GM12878 (cell line): ENCODE measurements around the gene HSPA12A.

Source experiments
- CTCF ChIP-seq, 3 experiments: IDR thresholded peaks in 2 of 3; conservative IDR thresholded peaks in 1 of 3; 2 replicates each; pipeline ENCODE4 v1.5.1; 2011; ENCODE audit warnings: low read depth in 3 of 3, low read length in 3 of 3, mild to moderate bottlenecking in 3 of 3, control low read depth in 2 of 3, moderate library complexity in 2 of 3, inconsistent platforms in 1 of 3, mixed read lengths in 1 of 3; ENCODE audit not compliant: control insufficient read depth in 2 of 3, insufficient read depth in 1 of 3; ENCODE audit errors: extremely low read depth in 1 of 3
- IRF5 ChIP-seq: fragments of 450-650 bp; IDR thresholded peaks from 2 replicates; pipeline ENCODE4 v1.6.1; 2017; ENCODE audit warnings: borderline replicate concordance
- NR2F1 ChIP-seq: fragments of 450-650 bp; conservative IDR thresholded peaks from 2 replicates; pipeline ENCODE4 v1.6.1; 2017; ENCODE audit warnings: mild to moderate bottlenecking
- POLR2AphosphoS5 ChIP-seq: IDR thresholded peaks from 2 replicates; pipeline ENCODE4 v1.6.1; 2011; ENCODE audit warnings: mild to moderate bottlenecking, low read length, inconsistent platforms
- TARDBP ChIP-seq: IDR thresholded peaks from 2 replicates; pipeline ENCODE4 v1.6.1; 2016; ENCODE audit warnings: borderline replicate concordance
- ZBTB11 ChIP-seq: fragments of 450-650 bp; formaldehyde crosslinking; IDR thresholded peaks from 2 replicates; pipeline ENCODE4 v1.5.0; 2022; ENCODE audit warnings: mild to moderate bottlenecking, missing genetic modification characterization
- ZNF592 ChIP-seq: fragments of 450-650 bp; IDR thresholded peaks from 2 replicates; pipeline ENCODE4 v1.6.1; 2017; ENCODE audit warnings: mild to moderate bottlenecking, moderate library complexity

GRCh38 chr10:116761883-116762282 lies 19.5 kb upstream of the HSPA12A start:
- TF ChIP-seq IRF5: no peak
- TF ChIP-seq CTCF (IDR thresholded peaks at IDR 0.05 in 2 of 3, conservative IDR thresholded peaks at IDR 0.05 in 1 of 3; ENCODE audit: control insufficient read depth in 2 of 3, extremely low read depth in 1 of 3, insufficient read depth in 1 of 3, low read depth in 3 of 3, low read length in 3 of 3): no peak
- no peak for TF ChIP-seq ZBTB11 (CRISPR knock-in tag)
- no peak for TF ChIP-seq TARDBP
- no peak for TF ChIP-seq NR2F1
- no peak for TF ChIP-seq ZNF592
- TF ChIP-seq POLR2AphosphoS5: no peak
